Measurements from ENCODE around the gene DCPS.

DNA sequence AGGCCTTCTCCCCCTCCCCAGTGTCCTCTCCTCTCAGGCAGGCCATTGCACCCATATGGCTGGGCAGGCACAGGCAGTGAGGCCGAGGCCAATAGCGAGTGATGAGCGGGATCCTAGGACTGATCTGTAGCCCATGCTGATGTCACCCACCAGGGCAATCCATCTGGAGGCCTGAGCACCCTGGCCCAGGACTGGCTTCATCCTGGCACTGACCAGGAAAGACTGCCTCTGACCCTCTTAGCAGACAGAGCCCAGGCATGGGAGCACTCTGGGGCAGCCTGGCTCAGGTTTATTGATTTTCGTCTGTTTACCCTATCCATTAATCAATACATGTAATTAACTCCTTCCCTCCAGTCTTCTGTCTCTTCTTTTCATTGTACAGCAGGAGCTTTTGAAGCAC lies 26.1 kb upstream of the DCPS start:
- TF ChIP-seq EZH2 (IDR thresholded peaks at IDR 0.05; ENCODE audit: low read depth) = no peak
- TF ChIP-seq, protein P1, sequence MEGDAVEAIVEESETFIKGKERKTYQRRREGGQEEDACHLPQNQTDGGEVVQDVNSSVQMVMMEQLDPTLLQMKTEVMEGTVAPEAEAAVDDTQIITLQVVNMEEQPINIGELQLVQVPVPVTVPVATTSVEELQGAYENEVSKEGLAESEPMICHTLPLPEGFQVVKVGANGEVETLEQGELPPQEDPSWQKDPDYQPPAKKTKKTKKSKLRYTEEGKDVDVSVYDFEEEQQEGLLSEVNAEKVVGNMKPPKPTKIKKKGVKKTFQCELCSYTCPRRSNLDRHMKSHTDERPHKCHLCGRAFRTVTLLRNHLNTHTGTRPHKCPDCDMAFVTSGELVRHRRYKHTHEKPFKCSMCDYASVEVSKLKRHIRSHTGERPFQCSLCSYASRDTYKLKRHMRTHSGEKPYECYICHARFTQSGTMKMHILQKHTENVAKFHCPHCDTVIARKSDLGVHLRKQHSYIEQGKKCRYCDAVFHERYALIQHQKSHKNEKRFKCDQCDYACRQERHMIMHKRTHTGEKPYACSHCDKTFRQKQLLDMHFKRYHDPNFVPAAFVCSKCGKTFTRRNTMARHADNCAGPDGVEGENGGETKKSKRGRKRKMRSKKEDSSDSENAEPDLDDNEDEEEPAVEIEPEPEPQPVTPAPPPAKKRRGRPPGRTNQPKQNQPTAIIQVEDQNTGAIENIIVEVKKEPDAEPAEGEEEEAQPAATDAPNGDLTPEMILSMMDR (conservative IDR thresholded peaks at IDR 0.05) = no peak
